H1 (cell line): ENCODE results near the gene ADARB2. TPM values are rescaled to one million over a fixed set of nuclear protein-coding genes. Genes with fewer than 3 reads are reported as not detected.

Experiments used
- ATF2 ChIP-seq: IDR thresholded peaks from 2 replicates; pipeline ENCODE4 v1.6.1; 2012; ENCODE audit warnings: low read length, inconsistent platforms
- ATF3 ChIP-seq: IDR thresholded peaks from 2 replicates; pipeline ENCODE4 v1.6.1; 2011; ENCODE audit warnings: low read depth, mild to moderate bottlenecking, low read length; ENCODE audit not compliant: insufficient read depth
- GTF2F1 ChIP-seq: IDR thresholded peaks from 2 replicates; pipeline ENCODE4 v1.6.1; 2012; ENCODE audit warnings: low read depth, low read length, improper control_type of control experiment, borderline replicate concordance
- KDM5A ChIP-seq: fragments of 200-600 bp; IDR thresholded peaks from 2 replicates; pipeline ENCODE4 v1.7.1; 2012; ENCODE audit warnings: mild to moderate bottlenecking, low read length, inconsistent platforms, mixed read lengths
- POLR2AphosphoS5 ChIP-seq: IDR thresholded peaks from 2 replicates; pipeline ENCODE4 v1.6.1; 2011; ENCODE audit warnings: low read depth, low read length
- polyA plus RNA-seq, 7 experiments: library from polyadenylated mRNA; depleted of rRNA in 3 of 7; stranded (reverse) in 5 of 7; unstranded in 2 of 7; fragments of >200 nt in 5 of 7; fragments of 200-250 nt in 2 of 7; gene quantifications; 1 replicate in 5 of 7; 2 replicates in 1 of 7; 4 replicates in 1 of 7; pipeline versions ENCODE4 v1.2.1 to v1.2.3, GENCODE V29; 2011 to 2013; ENCODE audit warnings: missing spikeins in 2 of 7, mixed read lengths in 2 of 7
- total RNA-seq: library from RNA; stranded (reverse); fragmentation: NEBNext Ultra II Directional; extraction: Animal tissue kit (Norgen Biotek cat#: 25700); gene quantifications from 2 replicates; pipeline ENCODE4 v1.2.1, GENCODE V29; 2021

Gene ADARB2
- total and polyA plus RNA-seq, 2 of the 8 experiments (the other 6 are each of a cell fraction or from before 2014, with no cell fraction given), result 2.2 to 2.8 TPM

GRCh38 chr10:1631282-1631681, 106.0 kb downstream of the ADARB2 start (continued):
- TF ChIP-seq ATF3 (no peak), POLR2AphosphoS5 (no peak), ATF2 (no peak), KDM5A (no peak), GTF2F1 (no peak)
